NCI-H1417 treated with DMSO at 0.1 percent for 48 hours (cell line): ENCODE measurements around the gene ANAPC2.

ENCODE experiments used
- DNase-seq: peaks from one replicate; lab custom pipeline; 2025; lab: John Stamatoyannopoulos, UW

Gene ANAPC2

GRCh38 chr9:137214620-137215019 lies 26.3 kb upstream of the ANAPC2 start:
- DNase-seq: no peak

GRCh38 chr9:137213160-137214060 lies 25.1 kb upstream of the ANAPC2 start:
- no peak for DNase-seq

DNA sequence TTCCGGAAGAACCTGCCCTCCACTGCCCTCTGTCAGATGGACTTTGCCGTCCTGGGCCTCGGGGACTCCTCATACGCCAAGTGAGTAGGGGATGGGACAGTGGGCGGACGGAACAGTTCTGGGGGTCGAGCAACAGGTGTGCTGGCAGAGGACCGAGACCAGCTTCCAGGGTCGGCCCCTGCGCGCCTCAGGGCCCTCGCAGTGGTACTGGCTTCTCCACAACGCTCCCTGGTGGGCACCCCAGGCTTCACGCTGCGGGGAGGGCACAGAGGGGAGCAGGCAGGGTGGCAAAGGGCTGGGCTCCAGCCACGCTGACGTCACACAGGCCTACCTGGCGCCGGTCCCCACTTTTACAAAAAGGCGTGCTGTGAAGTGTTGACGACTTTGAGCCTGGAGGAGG lies 24.2 kb upstream of the ANAPC2 start:
- DNase-seq: no peak

DNA sequence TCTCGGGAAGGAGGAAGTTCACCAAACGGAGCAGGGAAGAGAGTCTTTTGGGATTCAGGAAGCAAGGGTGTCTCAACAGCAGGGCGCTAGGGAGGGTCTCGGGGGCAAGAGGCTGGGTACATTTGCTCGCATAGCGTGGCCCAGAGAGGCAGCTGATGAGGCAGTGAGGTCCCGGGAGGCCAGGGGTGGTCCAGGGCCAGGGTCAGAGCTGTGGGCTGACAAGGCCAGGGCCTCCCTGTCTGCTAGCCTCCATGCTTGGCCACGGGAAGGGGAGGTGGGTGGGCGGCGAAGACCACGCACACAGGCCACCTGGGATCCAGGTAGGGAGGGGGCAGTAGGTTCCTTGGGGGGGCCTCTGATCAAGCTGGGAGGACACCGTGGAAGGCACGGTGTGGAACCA lies 23.2 kb upstream of the ANAPC2 start:
- DNase-seq: no peak

DNA sequence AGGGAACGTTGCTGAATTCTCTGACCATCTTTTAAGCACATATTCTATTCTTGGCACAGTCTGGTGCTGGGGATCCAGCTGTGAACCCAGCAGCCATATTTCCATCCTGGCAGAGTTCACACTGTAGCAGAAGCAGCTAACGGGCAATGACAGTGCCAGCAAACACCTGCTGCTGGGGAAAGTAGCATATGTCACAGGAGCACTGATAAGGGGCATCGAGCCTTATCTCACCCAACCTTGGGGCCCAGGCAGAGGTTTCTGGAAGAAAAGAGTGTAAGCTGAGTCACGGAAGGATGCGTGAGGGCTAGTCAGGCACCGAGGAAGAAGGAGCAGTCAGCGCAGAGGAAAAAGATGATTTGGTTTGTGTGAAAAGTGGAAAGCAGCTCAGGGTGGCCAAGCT lies 18.2 kb upstream of the ANAPC2 start:
- DNase-seq: no peak

- DNase-seq: no peak
Observed at GRCh38 chr9:137205126-137206069, 17.0 kb upstream of the ANAPC2 start, which contains the start of the genes NDOR1 and TMEM203. NDOR1 (plus strand) TSS chr9:137205700; CDS start chr9:137205778, 78 bp downstream. TMEM203 (minus strand) TSS chr9:137205648; CDS start chr9:137205414, 234 bp downstream.

DNA sequence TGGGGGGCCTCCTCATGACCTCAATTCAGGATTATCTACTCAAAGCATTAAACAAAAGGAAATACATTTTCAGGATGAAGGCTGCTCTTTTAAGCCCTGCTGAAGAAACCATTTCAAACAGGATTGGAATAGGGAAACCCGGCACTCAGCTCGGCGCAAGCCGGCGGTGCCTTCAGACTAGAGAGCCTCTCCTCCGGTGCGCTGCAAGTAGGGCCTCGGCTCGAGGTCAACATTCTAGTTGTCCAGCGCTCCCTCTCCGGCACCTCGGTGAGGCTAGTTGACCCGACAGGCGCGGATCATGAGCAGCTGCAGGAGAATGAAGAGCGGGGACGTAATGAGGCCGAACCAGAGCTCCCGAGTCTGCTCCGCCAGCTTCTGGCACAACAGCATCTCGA lies 16.4 kb upstream of the ANAPC2 start:
- no peak for DNase-seq

DNA sequence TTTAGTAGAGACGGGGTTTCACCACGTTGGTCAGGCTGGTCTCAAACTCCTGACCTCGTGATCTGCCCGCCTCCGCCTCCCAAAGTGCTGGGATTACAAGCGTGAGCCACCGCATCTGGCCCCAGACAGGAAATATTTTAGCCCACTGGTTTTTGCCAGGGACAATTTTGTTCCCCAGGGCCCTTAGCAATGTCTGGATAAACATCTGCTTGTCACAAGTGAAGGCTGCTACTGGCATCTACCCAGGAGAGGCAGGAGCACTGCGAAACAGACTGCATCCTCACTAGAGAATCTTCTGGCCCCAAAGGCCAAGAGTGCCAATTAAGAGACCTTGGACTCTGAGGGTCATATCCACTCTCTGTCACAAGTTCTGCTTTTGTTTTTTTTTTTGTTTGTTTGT lies 14.6 kb upstream of the ANAPC2 start:
- no peak for DNase-seq

GRCh38 chr9:137201205-137201868 lies 13.0 kb upstream of the ANAPC2 start:
- DNase-seq: no peak

DNA sequence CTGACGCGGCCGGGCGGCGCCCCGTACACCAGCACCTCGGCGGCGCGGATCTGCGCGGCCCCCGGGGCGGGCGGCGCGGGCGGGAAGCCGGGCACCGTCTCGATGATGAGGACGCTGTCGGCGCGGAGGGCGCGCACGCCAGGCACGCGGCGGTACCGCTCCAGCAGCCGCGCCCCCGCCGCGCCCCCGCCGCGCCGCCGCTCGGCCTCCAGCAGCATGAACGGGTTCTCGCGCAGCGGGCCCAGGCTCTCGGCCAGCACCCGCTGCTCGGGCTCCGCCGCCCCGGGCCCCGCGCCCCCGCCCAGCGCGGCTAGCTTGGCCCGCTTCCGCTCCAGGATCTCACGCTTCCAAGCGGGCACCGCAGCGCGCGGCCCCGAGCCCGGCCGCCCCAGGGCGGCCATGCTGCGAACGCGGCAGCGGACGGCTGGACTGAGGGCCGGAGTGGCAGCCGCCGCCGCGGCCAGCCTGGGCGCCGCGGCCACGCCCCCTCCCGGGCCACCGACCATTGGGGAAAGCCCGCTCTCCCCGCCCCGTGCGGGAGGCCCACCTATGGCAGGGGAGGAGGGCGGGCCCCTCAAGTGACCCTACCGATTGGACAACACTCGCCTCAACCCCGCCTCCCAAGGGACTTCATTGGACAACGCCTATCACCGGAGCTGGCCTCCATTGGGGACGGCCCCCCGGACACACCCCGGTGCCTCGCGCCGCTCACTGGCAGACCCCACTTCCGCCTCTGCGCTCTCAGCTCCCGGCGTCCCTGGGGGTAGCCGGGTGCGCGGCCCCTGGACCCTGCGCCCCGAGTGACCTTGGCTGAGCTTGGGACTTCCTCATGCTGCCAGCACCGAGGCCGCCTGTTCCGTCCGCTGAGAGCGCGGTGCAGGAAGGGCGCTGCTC lies 12.2 kb upstream of the ANAPC2 start, which contains the start of gene TPRN:
TPRN (minus strand) TSS at position 431 of the 894 bp plus-strand sequence; CDS start at position 401, 30 bp downstream.
- DNase-seq: peak; percentile 97

GRCh38 chr9:137199411-137200121 lies 11.2 kb upstream of the ANAPC2 start:
- no peak for DNase-seq

GRCh38 chr9:137198902-137199283 lies 10.5 kb upstream of the ANAPC2 start:
- DNase-seq: no peak

GRCh38 chr9:137198051-137198901 lies 9.9 kb upstream of the ANAPC2 start:
- DNase-seq: no peak

DNA sequence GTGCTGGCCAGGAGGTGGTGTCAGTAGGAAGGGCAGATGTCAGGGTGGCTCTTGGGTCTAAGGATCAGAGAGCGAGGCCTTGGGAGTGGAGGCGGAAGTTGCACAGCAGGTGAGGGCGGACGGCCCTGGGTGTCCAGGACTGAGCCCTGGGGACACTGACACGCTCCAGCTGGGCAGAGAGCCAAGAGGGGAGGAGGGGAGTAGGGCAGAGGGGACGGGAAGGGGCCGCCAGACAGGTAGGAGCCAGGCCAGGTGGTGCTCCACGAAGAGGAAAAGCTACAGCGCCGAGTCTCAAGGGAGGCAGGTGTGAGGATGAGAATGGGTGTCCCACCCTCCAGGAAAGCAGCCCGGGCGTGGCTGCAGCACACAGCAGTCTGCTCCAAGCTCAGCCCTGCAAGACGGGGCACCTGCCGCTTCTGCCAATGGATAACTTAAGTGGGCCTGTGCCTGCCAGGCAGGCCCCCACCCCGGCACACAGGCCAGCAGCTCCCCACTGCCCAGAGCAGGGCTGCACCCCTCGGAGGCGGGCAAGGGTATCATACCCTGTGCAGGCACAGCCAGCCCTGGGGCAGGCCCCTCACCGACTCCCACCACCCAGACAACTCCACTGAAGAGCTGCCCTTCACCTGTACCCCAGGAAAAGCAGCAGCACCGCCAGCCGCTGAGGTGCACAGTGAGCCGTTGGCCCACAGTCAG lies 7.3 kb upstream of the ANAPC2 start:
- DNase-seq: peak; percentile 87

DNA sequence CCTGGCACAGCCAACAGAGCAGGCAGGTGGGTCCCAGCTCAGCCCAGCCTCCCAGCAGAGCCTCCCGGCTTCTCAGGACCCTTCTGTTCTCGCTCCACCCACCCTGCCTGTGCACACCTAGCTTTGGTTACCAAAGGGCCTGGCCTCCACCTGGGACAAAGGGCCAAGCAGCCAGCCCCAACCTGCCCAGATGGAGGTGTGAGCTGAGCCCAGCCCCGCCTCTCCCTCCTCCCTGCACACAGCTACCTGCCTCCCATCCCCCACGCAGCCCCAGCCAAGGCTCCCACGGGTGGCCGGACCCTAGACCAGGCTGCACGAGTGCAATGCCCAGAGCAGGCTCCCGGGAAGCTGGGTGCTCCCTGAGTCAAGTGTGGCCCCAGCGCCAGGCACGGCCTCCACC lies 6.5 kb upstream of the ANAPC2 start:
- no peak for DNase-seq

DNA sequence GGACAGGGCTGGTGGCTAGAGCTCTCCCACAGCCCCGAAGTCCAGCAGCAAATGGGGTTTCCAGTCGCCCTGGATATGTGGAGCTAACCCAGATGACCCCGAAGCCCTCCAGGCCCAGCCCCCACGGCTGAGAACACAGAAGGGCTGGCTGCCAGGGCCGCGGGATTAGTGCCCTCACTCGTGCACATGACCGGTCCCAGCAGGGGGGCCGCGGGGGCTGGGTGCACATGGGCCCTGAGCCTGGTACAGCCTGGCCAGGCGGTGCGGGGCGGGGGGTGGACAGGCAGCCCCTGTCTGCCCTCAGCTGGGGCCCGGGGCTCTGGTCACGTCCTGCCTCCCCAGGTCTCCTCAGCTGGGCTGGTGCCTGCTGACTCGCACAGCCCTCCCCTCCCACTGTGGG lies 6.0 kb upstream of the ANAPC2 start:
- no peak for DNase-seq

GRCh38 chr9:137193771-137194170 lies 5.4 kb upstream of the ANAPC2 start:
- DNase-seq: no peak

DNA sequence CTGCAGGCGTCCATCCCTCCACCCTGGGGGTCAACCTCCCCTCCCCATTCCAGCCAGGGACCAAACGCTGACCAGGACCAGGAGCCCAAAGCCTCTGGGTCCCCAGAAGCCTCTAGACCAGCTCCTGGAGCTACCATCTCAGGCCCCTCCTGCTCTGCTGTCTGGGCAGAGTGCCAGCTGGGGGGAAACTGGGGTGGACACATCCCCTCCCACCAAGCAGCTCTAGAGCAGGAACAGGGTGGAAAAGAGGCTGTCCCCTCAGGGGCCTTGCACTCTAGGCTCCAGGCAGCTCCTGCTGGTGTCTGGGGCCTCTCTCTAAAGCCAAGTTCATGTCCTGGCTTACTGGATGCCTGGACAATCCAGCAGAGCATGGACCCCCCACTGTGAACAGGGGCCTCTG lies 4.5 kb upstream of the ANAPC2 start:
- DNase-seq: no peak

GRCh38 chr9:137192448-137192780 lies 4.1 kb upstream of the ANAPC2 start:
- no peak for DNase-seq
